ENCODE results near the gene L3MBTL4. TPM values are rescaled to one million over a fixed set of nuclear protein-coding genes. Genes with fewer than 3 reads are reported as not detected.

The L3MBTL4 gene
- total RNA-seq, 2 experiments from 2014 or later: 0.19 to 0.47 TPM

DNA sequence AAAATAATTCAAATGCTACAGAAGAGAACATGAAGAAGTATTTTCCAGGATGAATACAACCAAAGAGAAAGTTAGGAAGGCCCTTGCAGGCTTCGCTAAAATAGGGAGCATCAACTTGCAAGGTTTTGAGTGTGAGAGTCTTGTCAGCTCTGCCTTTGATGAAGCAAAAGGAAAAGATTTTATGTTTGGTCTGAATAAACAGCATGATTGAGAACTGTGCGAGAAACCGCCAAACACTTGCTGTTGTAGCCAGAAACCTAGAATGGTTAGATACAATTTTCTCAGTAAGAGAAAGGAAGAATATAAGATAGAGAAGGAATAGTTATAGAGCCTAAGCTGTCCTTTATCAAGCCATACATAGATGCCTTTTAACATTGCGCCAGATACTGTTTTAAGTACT, 163.6 kb downstream of the L3MBTL4 start:
- POLR2A ChIA-PET: no interaction called here

GRCh38 chr18:6249788-6250187, 164.9 kb downstream of the L3MBTL4 start:
- no peaks in the 10 kb centered on the region for H3K4me1 ChIP-seq (ENCODE audit: insufficient read depth, low read length)
- ChIA-PET POLR2A (no interaction called here), CTCF (no interaction called here)
- H3K4me3 ChIP-seq (ENCODE audit: low read length): no peak overlapping the region
- no peaks in the 10 kb centered on the region for H3K36me3 ChIP-seq (ENCODE audit: insufficient read depth, low read length)
- H3K9me3 ChIP-seq (ENCODE audit: control insufficient read depth in 1 of 2, insufficient read depth in 1 of 2, low read length in 2 of 2): peaks cover 0 to 8% of the 10 kb centered on the region in 2 experiments
- DNase-seq (no peak), ATAC-seq (ENCODE audit: poor library complexity) (no peak)
- TF ChIP-seq, protein P1, sequence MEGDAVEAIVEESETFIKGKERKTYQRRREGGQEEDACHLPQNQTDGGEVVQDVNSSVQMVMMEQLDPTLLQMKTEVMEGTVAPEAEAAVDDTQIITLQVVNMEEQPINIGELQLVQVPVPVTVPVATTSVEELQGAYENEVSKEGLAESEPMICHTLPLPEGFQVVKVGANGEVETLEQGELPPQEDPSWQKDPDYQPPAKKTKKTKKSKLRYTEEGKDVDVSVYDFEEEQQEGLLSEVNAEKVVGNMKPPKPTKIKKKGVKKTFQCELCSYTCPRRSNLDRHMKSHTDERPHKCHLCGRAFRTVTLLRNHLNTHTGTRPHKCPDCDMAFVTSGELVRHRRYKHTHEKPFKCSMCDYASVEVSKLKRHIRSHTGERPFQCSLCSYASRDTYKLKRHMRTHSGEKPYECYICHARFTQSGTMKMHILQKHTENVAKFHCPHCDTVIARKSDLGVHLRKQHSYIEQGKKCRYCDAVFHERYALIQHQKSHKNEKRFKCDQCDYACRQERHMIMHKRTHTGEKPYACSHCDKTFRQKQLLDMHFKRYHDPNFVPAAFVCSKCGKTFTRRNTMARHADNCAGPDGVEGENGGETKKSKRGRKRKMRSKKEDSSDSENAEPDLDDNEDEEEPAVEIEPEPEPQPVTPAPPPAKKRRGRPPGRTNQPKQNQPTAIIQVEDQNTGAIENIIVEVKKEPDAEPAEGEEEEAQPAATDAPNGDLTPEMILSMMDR (IDR thresholded peaks at IDR 0.05): no peak
- intact Hi-C loops (cut with DNase I, micrococcal nuclease): no loop called here
- no peak overlapping the region for H3K27ac Mint-ChIP-seq
- no peaks in the 10 kb centered on the region for H3K4me1 Mint-ChIP-seq (ENCODE audit: low read depth)
- no peak overlapping the region for H3K27ac ChIP-seq (ENCODE audit: low read depth in 1 of 2, low read length in 2 of 2)
- no peak overlapping the region for H3K4me3 Mint-ChIP-seq
- H3K27me3 Mint-ChIP-seq: no peaks in the 10 kb centered on the region
- H3K9me3 Mint-ChIP-seq: peaks cover 4% of the 10 kb centered on the region
- H3K36me3 Mint-ChIP-seq (ENCODE audit: low read depth): no peaks in the 10 kb centered on the region
- H3K27me3 ChIP-seq (ENCODE audit: control insufficient read depth in 1 of 2, insufficient read depth in 2 of 2, low read length in 2 of 2): no peaks in the 10 kb centered on the region

More for the DNA sequence above, 163.6 kb downstream of the L3MBTL4 start:
- Histone ChIP-seq H3K36me3 (ENCODE audit: insufficient read depth, low read length) (no peaks in the 10 kb centered on the region), H3K27me3 (ENCODE audit: control insufficient read depth in 1 of 2, insufficient read depth in 2 of 2, low read length in 2 of 2) (no peaks in the 10 kb centered on the region), H3K4me3 (ENCODE audit: low read length) (no peak overlapping the region), H3K27ac (ENCODE audit: low read depth in 1 of 2, low read length in 2 of 2) (no peak overlapping the region), H3K9me3 (ENCODE audit: control insufficient read depth in 1 of 2, insufficient read depth in 1 of 2, low read length in 2 of 2) (peaks cover 0 to 8% of the 10 kb centered on the region in 2 experiments), H3K4me1 (ENCODE audit: insufficient read depth, low read length) (no peaks in the 10 kb centered on the region)
- TF ChIP-seq, protein P1 (IDR thresholded peaks at IDR 0.05): no peak
- ATAC-seq (ENCODE audit: poor library complexity): no peak
- Mint-ChIP-seq H3K9me3 (peaks cover 4% of the 10 kb centered on the region), H3K27ac (no peak overlapping the region), H3K4me1 (ENCODE audit: low read depth) (no peaks in the 10 kb centered on the region), H3K36me3 (ENCODE audit: low read depth) (no peaks in the 10 kb centered on the region), H3K27me3 (peaks cover 4% of the 10 kb centered on the region), H3K4me3 (no peak overlapping the region)
- DNase-seq: no peak
- CTCF ChIA-PET: no interaction called here
- intact Hi-C loops (cut with DNase I, micrococcal nuclease): no loop called here

GRCh38 chr18:6249170-6249569, 165.5 kb downstream of the L3MBTL4 start:
- Mint-ChIP-seq H3K9me3 (peaks cover 4% of the 10 kb centered on the region), H3K4me3 (no peak overlapping the region), H3K4me1 (ENCODE audit: low read depth) (no peaks in the 10 kb centered on the region), H3K36me3 (ENCODE audit: low read depth) (no peaks in the 10 kb centered on the region), H3K27me3 (no peaks in the 10 kb centered on the region), H3K27ac (no peak overlapping the region)
- no peak overlapping the region for H3K4me3 ChIP-seq (ENCODE audit: low read length)
- no peaks in the 10 kb centered on the region for H3K4me1 ChIP-seq (ENCODE audit: insufficient read depth, low read length)
- CTCF ChIA-PET: no interaction called here
- TF ChIP-seq, protein P1 (IDR thresholded peaks at IDR 0.05): no peak
- no peak for DNase-seq
- POLR2A ChIA-PET: no interaction called here
- no peak overlapping the region for H3K27ac ChIP-seq (ENCODE audit: low read depth in 1 of 2, low read length in 2 of 2)
- no peaks in the 10 kb centered on the region for H3K36me3 ChIP-seq (ENCODE audit: insufficient read depth, low read length)
- H3K9me3 ChIP-seq (ENCODE audit: control insufficient read depth in 1 of 2, insufficient read depth in 1 of 2, low read length in 2 of 2): peaks cover 0 to 8% of the 10 kb centered on the region in 2 experiments
- ATAC-seq (ENCODE audit: poor library complexity): no peak
- intact Hi-C loops (cut with DNase I, micrococcal nuclease): no loop called here
- no peaks in the 10 kb centered on the region for H3K27me3 ChIP-seq (ENCODE audit: control insufficient read depth in 1 of 2, insufficient read depth in 2 of 2, low read length in 2 of 2)
